GM18909 (cell line): Measurements from ENCODE around the gene KCNQ1.

Experiments
- ATAC-seq: cut with Tn5 transposase; IDR thresholded peaks from one replicate; pipeline ENCODE4 v1.9.1; 2021; ENCODE audit warnings: mild to moderate bottlenecking; ENCODE audit not compliant: unreplicated experiment, poor library complexity

KCNQ1 gene

GRCh38 chr11:2792381-2793250 lies 347.8 kb downstream of the KCNQ1 start:
- ATAC-seq: no peak

- ATAC-seq: no peak
These were observed 348.9 kb downstream of the KCNQ1 start for GRCh38 chr11:2793701-2794045.

DNA sequence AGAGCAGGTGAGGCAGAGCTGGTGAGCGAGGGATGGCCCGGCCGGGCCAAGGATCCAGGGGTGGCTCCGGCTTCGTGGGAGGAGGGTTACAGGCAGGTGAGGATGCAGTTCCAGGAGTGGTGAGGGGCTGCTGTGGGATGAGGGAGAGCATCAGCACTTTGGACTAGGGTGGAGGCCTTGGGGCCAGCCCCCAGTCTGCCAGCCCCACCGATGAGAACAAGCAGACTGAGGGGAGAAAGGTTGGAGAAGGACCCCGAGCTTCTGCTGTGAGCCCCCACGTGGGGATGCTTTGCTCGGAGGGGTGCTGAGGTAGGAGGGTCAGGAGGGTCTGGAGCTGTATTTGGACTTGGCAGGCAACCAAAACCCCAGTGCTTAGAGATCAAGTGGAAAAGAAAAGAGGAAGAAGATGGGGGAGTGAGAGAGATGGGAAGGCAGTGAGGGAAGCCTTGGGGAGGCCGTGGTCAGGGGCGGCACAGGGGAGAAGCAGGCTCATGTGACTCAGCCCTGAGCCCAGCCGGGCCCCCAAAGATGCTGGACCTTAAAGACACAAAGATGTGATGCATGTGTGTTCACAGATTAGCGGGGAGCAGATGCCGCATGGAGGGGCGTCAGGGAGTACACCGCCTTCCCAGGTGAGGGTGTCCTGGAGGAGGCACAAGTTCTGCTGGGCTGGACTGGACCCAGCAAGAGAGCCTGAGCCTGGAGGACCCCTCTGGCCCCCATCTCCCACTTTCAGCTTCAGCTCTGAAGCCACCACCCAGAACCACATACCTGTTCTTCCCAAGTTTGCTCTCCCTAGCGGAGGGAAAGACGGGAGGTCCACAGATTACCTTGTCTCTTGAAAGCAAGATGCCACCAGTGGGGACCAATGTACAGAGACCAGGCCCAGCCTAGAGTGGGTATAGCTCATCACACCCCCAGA lies 349.5 kb downstream of the KCNQ1 start:
- ATAC-seq: no peak

DNA sequence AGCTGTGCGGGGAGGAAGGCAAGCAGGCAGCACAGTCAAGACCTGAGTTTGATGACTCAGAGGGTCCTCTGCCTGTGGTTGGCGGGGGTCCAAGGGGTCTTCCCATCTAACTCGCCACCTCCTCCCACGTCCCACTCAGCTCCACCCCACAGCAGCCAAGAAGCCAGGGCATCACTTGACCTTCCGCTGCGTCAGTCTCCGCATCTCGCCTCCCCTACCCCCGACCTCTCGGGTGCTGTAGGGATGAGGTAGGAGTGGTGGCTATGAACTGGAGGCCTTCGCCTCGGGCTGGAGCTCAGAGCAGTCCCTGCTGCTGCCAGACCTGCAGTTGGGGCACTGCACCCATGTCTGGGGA lies 350.1 kb downstream of the KCNQ1 start:
- ATAC-seq: no peak

DNA sequence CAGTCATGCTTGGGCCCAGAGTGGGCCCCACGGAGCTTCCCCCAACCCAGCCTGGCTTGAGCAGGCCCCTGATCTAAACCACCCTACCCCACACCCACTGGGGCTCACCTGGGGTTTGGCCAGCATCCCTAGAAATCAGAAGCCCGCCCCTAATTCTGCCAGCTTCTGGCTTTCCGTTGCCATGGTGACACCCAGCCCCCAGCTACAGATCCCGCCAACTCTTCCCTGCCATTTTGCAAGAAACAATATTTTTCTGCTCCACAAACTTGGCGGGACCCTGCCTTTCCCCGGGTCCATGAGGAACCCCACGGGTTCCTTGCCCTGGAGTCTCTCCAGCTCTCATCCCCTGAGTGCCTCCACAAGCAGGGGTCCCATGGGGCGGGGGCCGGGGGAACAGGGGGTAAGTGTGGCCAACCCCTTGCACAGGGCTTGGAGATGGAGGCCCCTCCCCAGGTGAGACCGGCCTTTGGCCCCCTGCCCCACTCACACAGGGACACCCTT lies 350.7 kb downstream of the KCNQ1 start:
- ATAC-seq: no peak

GRCh38 chr11:2796091-2796490 lies 351.3 kb downstream of the KCNQ1 start:
- no peak for ATAC-seq

- no peak for ATAC-seq
These were observed 351.8 kb downstream of the KCNQ1 start for GRCh38 chr11:2796508-2797113.

- ATAC-seq: no peak
These were observed 352.4 kb downstream of the KCNQ1 start for GRCh38 chr11:2797121-2797711.

DNA sequence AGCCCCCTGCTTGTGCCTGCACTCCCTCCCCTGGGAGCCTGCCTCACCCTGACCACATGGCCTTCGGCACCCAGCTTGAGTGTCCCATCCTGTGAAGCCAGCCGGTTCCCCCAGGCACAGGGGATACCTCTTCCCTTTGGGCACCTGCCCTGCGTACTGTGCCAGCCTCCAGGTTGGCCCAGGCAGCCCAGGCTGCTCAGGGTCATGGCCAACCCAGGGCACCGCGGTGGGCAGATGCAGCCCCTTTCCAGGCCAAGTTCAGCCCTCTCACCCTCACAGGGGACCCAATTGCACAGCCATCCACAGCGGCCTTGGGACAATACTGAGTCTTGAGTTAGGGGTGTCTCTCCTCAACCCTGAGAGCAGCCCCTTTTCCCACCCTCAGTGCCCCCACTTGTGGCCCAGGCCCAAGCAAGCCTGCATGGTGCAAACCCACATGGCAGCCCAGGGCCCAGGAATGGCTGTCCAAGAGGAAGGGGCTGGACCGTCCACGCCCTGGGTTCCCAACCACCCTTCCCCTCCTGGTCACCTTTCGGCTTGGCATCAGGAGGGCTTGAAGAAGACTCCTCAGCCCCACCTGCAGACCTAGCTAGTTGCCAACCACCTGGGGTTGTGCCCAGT lies 353.0 kb downstream of the KCNQ1 start:
- ATAC-seq: no peak

GRCh38 chr11:2798951-2799761 lies 354.3 kb downstream of the KCNQ1 start:
- ATAC-seq: no peak

- no peak for ATAC-seq
These were observed 355.3 kb downstream of the KCNQ1 start for GRCh38 chr11:2799881-2800654.

- ATAC-seq: no peak
These were observed 356.1 kb downstream of the KCNQ1 start for GRCh38 chr11:2800655-2801531.

DNA sequence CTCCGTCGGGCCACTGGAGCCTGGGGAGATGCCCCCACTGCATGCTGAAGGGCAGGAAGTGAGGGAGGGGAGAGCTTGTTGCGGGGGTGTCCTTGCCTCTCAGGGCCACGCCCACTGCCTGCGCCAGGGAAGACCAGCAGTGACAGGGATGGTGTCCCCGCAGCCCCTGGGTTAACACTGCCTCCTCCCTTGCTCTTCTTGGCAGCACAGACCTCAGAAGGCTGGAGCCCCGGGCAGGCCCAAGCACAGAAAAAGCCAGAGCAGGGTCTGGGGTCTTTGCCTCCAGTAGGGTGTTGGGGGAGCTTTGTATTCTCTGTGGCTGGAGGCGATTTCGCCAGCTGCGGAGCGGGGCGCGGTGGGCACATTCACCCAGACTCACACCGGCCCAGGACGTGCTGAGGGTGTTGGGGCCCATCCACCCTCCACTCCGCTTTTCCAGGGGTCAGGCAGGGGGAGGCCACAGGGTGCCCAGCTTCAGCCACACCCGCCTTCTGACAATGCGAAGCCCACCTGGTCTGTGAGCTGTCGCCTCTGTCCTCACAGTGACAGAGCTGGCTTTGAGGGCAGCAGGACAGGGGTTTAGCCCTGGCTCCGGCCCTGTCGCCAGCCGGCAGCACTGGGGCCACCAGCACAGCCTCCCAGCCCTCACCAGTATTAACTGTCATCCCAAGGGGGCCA lies 357.0 kb downstream of the KCNQ1 start:
- no peak for ATAC-seq

GRCh38 chr11:2802389-2803185 lies 357.8 kb downstream of the KCNQ1 start:
- ATAC-seq: no peak

- no peak for ATAC-seq
These were observed 358.6 kb downstream of the KCNQ1 start for GRCh38 chr11:2803186-2804091.
